HG02970 (cell line): Measurements from ENCODE around the gene LMBR1L.
A peak's percentile ranks its signal among the peaks of the same experiment; 100 is the strongest.
"Not testable (repeated sequence)": the region's sequence is repeated elsewhere in the genome, so short reads cannot be mapped to it uniquely, and the experiment has no call there.

Experiments
- ATAC-seq: cut with Tn5 transposase; IDR thresholded peaks from one replicate; pipeline ENCODE4 v1.9.1; 2021; ENCODE audit warnings: mild to moderate bottlenecking, moderate library complexity, moderate number of reproducible peaks; ENCODE audit not compliant: unreplicated experiment, low FRiP score

LMBR1L gene

GRCh38 chr12:49110464-49111155, at the start of gene LMBR1L:
Gene LMBR1L (minus strand): TSS chr12:49110847. CDS start chr12:49110555, 292 bp downstream.
- peak; percentile 91 for ATAC-seq

DNA sequence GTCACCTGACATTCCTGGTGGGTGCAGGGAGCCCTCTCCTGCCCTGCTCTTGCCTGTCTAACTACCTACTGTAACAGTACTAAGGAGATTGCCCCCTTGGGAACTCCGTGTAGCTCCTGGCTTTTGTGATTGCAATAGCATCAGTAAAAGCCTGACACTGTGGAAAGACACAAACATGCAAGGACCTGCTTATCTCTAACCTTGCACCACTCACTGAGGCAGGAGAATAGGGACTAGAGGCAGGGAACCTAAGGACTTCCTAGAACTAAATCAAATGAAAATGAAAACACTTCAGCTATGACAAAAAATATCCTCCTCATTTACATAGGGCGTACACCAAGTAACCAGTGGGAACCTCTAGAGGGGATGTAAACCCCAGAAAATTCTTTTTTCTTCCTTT, 49.8 kb upstream of the LMBR1L start:
- ATAC-seq = no peak

GRCh38 chr12:49154221-49154620, 43.6 kb upstream of the LMBR1L start:
- no peak for ATAC-seq

- ATAC-seq = no peak
These were observed 36.7 kb upstream of the LMBR1L start for GRCh38 chr12:49147384-49147783.

DNA sequence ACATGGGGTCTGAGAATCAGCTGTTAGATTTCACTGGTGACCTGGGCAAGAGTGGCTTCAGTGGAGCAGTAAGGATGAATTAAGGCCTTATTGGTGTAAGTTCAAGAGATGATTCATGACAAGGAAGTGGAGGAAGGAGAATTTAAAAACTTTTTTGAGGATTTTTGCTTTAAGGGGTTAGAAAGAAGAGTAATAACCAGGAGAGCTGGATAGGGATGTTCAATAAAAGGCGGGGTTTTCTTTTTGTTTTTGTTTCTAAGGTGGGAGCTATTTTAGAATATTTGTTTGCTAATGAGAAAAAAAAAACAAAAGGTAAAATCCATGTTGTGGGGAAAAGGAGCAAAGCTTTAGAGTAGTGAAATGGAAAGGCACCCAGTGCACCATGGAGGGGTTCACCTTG, 35.8 kb upstream of the LMBR1L start:
- ATAC-seq = no peak

DNA sequence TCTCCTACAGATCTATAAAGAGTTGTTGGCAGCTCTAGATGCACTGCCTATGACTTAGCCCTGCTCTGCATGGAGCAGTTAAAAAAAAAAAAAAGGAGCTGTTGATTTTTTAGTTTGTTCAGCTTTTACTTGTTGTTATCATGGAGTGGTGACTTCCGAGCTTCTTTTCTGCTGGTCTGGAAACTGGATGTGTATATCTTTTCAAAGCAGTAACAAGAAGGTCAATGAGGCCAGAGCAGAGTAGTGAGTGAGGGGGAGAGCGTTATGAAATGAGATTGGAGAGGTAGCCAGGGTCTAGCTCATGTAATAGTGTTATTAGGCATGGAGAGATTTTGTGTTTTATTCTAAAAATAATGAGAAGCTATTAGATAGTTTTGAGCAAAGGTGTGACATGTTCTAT, 33.7 kb upstream of the LMBR1L start:
- no peak for ATAC-seq

GRCh38 chr12:49138999-49139398, 28.4 kb upstream of the LMBR1L start:
- ATAC-seq = no peak

DNA sequence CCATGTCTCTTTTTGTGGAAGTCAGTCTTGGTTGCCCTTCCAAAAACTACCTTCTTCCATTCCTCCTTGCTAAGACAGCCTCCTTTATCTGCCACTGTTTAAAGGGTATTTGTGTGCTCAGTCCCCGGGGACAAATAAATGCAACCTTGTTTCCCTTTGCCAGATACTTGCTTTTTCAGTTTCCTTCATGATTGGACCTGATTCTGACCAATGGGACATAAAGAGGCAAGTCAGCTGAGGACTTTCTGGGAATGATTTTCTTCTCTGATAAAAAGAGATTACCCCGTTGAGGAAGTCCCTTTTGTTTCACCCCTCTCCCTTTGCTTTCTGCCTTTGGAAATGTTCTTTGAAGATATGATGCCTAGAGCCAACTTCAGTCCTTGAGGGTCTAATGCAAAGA, 27.9 kb upstream of the LMBR1L start:
- ATAC-seq = no peak

DNA sequence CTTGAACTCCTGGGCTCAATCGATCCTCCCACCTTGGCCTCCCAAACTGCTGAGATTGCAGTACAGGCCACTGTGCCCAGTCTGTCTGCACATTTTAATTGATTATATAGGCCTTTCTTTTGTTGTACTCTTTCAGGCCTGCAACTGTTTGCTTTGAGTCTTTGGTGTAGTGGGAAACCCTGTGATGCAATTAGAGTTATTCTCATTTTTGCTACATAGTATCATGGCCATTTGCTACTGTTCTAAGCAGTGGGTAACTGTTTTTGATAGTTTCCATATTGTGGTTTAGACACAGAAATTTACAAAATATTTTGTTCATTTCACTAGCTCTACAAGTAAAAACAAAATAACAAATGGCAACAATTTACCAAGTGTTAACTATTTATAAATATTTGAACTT, 26.8 kb upstream of the LMBR1L start:
- ATAC-seq = no peak

DNA sequence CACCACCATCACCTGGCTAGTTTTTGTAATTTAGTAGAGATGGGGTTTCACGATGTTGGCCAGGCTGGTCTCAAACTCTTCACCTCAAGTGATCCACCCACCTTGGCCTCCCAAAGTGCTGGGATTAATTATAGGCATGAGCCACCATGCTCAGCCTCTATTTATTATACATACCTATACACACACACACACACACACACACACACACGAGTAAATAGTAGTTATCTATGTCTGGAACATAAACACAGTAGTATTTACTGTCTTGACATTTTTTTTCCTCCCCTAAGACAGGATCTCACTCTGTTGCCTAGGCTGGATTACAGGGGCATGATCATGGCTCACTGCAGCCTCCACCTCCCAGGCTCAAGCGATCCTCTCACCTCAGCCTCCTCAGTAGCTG, 26.4 kb upstream of the LMBR1L start:
- not testable (repeated sequence) for ATAC-seq

DNA sequence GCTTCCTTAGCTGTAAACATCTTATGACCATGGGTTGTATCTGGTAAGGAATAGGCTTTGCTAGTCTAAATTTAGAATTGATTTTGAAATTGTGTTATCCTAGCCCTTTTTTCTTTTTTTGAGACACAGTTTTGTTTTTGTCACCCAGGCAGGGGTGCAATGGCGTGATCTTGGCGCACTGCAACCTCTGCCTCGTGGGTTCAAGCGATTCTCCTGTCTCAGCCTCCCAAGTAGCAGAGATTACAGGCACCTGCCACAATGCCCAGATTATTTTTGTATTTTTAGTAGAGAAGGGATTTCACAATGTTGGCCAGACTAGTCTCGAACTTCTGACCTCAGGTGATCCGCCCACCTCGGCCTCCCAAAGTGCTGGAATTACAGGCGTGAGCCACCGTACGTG, 22.9 kb upstream of the LMBR1L start:
- no peak for ATAC-seq

GRCh38 chr12:49133014-49133413, 22.4 kb upstream of the LMBR1L start:
- no peak for ATAC-seq

GRCh38 chr12:49131894-49132461, 21.3 kb upstream of the LMBR1L start:
- no peak for ATAC-seq

DNA sequence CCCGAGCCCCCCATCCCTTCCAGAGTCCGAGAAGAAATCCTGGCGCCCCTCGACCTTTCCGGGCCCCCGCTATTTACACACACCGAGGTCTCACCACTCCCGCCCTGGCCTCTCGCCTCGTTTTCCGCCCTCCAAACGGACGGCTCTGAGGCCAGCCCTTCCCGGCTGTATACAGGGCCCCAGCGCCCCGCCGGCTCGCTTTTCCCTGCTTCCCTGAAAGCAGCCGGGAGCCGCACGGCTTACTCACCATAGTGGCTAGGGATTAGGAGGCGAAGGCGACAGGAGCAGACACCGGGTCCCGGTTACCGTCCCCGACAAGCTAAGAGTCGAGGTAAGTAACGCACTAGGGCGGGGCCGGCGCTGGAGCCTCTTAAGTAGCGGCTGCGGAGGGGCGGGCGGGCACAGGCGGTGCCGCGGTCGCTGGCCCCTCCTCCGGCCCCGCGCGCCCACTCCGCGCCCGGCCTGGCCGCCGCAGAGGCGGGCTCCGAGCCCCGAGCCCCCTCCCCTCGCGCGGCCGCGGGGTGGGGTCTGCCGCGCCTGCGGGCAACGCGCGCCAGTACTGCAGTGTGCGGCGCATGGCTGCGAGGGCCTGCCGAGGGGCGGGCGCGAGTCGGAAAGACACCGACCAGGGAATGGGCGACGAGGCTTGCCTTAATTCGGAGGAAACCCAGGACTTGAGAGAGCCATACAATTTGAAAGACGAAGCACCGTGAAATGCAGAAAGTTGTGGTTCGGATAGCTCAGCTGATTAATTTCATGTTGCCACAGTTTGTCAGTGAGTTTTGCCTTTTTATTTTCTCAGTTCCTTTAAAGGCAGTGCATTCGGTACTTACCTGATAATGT, 20.6 kb upstream of the LMBR1L start, which contains the start of gene TUBA1B:
TSS of gene TUBA1B (minus strand) at position 345 of the 843 bp plus-strand sequence. CDS start at position 250, 95 bp downstream.
- ATAC-seq = peak; percentile 72

DNA sequence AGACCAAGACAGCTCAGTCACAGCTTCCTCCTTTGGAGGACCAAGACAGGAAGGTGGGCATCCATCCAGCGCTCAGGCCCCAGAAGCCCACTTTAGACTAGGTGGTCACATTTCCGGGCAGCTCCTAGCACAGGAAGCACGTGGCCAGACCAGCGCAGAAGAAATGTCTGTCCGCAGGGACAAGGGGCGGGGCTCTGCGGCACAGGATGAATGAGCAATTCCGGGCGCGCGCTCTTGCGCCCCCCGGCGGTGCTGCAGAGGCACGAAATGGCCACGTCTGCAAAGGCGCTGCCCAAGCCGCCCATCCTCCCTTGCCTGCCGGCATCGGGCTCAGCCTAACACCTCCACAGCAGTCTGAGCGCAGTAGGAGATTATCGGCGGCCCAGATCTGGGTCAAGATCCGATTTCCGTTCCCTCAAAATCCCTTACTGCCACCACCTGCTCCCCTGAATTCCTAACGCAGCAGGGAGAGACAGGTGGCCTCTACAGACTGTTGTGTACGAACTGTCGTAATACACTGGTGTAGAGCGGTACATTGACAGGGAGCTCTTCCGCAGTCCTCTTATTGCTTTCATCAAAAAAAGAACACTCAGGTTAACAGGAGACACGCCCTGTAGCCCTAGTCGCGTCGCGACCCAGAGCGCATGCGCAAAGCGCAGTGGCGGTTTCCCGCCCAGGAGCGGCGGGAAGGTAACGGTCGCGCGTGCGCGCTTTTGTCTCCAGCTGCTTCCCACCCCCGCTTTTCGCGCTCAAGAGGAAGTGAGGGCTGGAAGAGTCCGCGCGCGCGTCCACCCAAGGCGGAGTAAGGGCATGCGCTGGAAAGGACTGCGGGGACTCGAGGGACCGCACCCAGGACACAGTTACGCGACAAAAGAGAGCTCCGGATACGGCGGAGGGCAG, 19.8 kb upstream of the LMBR1L start:
- peak; percentile 49 for ATAC-seq

GRCh38 chr12:49129332-49130150, 18.9 kb upstream of the LMBR1L start:
- no peak for ATAC-seq

GRCh38 chr12:49127971-49128370, 17.3 kb upstream of the LMBR1L start:
- ATAC-seq = not testable (repeated sequence)

GRCh38 chr12:49126852-49127763, 16.5 kb upstream of the LMBR1L start:
- ATAC-seq = no peak
